ENCODE measurements around the gene MAD1L1.

GRCh38 chr7:1920881-1921280, 311.9 kb downstream of the MAD1L1 start:
- TF ChIP-seq ZNF565 (CRISPR knock-in tag; conservative IDR thresholded peaks at IDR 0.05; ENCODE audit: low read depth): no peak
- TF ChIP-seq ZFP30 (CRISPR knock-in tag; IDR thresholded peaks at IDR 0.05): no peak
- TF ChIP-seq ZNF70 (CRISPR knock-in tag; IDR thresholded peaks at IDR 0.05): no peak
- no peak for TF ChIP-seq CSRNP3 (CRISPR knock-in tag; IDR thresholded peaks at IDR 0.05)
- TF ChIP-seq TOX (CRISPR knock-in tag; IDR thresholded peaks at IDR 0.05; ENCODE audit: borderline replicate concordance): no peak
- TF ChIP-seq, protein P1, sequence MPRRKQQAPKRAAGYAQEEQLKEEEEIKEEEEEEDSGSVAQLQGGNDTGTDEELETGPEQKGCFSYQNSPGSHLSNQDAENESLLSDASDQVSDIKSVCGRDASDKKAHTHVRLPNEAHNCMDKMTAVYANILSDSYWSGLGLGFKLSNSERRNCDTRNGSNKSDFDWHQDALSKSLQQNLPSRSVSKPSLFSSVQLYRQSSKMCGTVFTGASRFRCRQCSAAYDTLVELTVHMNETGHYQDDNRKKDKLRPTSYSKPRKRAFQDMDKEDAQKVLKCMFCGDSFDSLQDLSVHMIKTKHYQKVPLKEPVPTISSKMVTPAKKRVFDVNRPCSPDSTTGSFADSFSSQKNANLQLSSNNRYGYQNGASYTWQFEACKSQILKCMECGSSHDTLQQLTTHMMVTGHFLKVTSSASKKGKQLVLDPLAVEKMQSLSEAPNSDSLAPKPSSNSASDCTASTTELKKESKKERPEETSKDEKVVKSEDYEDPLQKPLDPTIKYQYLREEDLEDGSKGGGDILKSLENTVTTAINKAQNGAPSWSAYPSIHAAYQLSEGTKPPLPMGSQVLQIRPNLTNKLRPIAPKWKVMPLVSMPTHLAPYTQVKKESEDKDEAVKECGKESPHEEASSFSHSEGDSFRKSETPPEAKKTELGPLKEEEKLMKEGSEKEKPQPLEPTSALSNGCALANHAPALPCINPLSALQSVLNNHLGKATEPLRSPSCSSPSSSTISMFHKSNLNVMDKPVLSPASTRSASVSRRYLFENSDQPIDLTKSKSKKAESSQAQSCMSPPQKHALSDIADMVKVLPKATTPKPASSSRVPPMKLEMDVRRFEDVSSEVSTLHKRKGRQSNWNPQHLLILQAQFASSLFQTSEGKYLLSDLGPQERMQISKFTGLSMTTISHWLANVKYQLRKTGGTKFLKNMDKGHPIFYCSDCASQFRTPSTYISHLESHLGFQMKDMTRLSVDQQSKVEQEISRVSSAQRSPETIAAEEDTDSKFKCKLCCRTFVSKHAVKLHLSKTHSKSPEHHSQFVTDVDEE (CRISPR knock-in tag; IDR thresholded peaks at IDR 0.05): no peak
- TF ChIP-seq RARB (CRISPR knock-in tag; IDR thresholded peaks at IDR 0.05): no peak

All from SK-N-SH treated with all-trans-retinoic acid at 6 μM for 48 hours (cell line).